ENCODE results near the gene TMEM179. TPM values are rescaled to one million over a fixed set of nuclear protein-coding genes. Genes with fewer than 3 reads are reported as not detected.

TMEM179 gene
- polyA plus RNA-seq, 1 donor from 2014 or later, result 20.3 TPM

DNA sequence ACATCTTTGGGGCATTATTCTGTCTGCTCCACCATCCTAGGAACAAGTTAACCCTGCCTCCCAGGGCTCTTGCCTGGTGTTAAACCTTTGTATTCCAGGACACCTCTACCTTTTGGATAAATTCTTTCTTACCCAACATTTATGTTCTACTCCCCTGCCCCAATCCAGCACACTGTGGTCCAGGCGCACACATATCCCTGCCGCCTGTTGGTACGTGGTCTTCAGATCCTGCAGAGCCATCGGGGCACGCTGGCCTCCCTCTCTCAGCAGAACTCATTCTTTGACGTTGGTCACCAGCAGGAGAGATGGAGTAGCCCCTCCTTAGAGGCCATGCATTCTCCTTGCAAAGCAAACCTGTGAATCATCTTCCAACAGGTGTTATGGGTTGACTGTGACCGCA, 5.1 kb upstream of the TMEM179 start:
- no peak overlapping the region for H3K9ac ChIP-seq (ENCODE audit: low read length)
- H2AFZ ChIP-seq (ENCODE audit: low read depth, low read length), result no peak overlapping the region
- H3K27me3 ChIP-seq (ENCODE audit: insufficient read depth, low read depth, low read length), result peaks cover 25% of the 10 kb centered on the region
- H3K79me2 ChIP-seq (replicated peaks; ENCODE audit: insufficient read depth, low read length), result no peaks in the 10 kb centered on the region
- H3F3A ChIP-seq (ENCODE audit: insufficient read depth, low read length, poor library complexity, severe bottlenecking), result no peaks in the 10 kb centered on the region
- TF ChIP-seq RAD21 (conservative IDR thresholded peaks at IDR 0.05) (no peak), TAF1 (IDR thresholded peaks at IDR 0.05; ENCODE audit: low read depth) (no peak), EZH2 (IDR thresholded peaks at IDR 0.05; ENCODE audit: borderline replicate concordance, insufficient read depth, low read length, poor library complexity, severe bottlenecking) (no peak), EP300 (conservative IDR thresholded peaks at IDR 0.05; ENCODE audit: poor library complexity, severe bottlenecking) (no peak)
- TF ChIP-seq, protein P1, sequence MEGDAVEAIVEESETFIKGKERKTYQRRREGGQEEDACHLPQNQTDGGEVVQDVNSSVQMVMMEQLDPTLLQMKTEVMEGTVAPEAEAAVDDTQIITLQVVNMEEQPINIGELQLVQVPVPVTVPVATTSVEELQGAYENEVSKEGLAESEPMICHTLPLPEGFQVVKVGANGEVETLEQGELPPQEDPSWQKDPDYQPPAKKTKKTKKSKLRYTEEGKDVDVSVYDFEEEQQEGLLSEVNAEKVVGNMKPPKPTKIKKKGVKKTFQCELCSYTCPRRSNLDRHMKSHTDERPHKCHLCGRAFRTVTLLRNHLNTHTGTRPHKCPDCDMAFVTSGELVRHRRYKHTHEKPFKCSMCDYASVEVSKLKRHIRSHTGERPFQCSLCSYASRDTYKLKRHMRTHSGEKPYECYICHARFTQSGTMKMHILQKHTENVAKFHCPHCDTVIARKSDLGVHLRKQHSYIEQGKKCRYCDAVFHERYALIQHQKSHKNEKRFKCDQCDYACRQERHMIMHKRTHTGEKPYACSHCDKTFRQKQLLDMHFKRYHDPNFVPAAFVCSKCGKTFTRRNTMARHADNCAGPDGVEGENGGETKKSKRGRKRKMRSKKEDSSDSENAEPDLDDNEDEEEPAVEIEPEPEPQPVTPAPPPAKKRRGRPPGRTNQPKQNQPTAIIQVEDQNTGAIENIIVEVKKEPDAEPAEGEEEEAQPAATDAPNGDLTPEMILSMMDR (IDR thresholded peaks at IDR 0.05; ENCODE audit: poor library complexity, severe bottlenecking), result no peak
- H3K4me3 ChIP-seq (ENCODE audit: low read length), result no peak overlapping the region
- no peak overlapping the region for H3K4me2 ChIP-seq (ENCODE audit: low read length)
- H3K9me2 ChIP-seq (ENCODE audit: insufficient read depth, low read length), result no peaks in the 10 kb centered on the region
- no peak overlapping the region for H3K27ac ChIP-seq (ENCODE audit: low read length)
- H3K9me3 ChIP-seq (ENCODE audit: low read length), result no peaks in the 10 kb centered on the region
- no peaks in the 10 kb centered on the region for H4K20me1 ChIP-seq (ENCODE audit: insufficient read depth)
- H3K36me3 ChIP-seq (ENCODE audit: insufficient read depth, low read length), result no peaks in the 10 kb centered on the region

DNA sequence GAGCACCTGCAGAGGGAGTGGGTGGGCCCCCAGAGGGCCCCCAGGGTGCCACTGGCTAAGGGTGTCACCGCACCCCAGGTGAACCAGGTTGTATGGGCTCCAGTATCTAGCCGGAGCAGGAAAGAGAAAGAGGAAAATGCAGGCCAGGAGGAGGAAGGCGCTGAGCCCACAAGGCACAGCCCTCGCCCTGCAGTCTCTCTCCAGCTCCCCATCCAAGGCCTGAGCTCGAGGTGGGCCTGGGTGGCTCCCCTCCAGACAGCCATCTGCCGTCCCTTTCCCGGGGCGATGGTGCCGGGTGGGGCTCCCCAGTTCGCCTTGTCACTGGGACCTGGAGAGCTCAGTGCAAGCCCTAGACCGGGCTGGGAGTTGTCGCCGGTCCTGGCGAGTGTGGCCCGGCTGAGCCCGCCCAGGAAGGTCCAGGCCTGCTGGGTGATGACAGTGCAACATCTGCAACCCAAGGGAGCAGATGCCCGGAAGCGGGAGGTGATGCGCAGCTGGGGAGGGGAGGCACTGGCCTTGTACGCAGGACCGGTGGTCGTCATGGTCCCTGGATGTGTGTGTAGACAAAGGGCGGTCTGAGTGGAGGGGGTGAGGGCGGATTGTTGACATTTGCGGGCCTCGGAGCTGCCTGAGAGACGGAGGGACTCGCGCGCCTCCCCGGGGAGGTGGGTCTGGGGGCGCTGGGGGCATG, 716 bp downstream of the TMEM179 start:
- Histone ChIP-seq H3K79me2 (replicated peaks; ENCODE audit: insufficient read depth, low read length) (no peaks in the 10 kb centered on the region), H3K9me2 (ENCODE audit: insufficient read depth, low read length) (no peaks in the 10 kb centered on the region), H3F3A (ENCODE audit: insufficient read depth, low read length, poor library complexity, severe bottlenecking) (no peaks in the 10 kb centered on the region), H3K4me2 (ENCODE audit: low read length) (no peak overlapping the region), H3K9ac (ENCODE audit: low read length) (peak overlapping the region; percentile 52), H3K36me3 (ENCODE audit: insufficient read depth, low read length) (no peaks in the 10 kb centered on the region), H4K20me1 (ENCODE audit: insufficient read depth) (no peaks in the 10 kb centered on the region), H3K4me3 (ENCODE audit: low read length) (peak overlapping the region; percentile 62), H3K9me3 (ENCODE audit: low read length) (no peaks in the 10 kb centered on the region), H2AFZ (ENCODE audit: low read depth, low read length) (peak overlapping the region; percentile 45), H3K27me3 (ENCODE audit: insufficient read depth, low read depth, low read length) (peaks cover 27% of the 10 kb centered on the region), H3K27ac (ENCODE audit: low read length) (no peak overlapping the region)
- TF ChIP-seq SMC3 (conservative IDR thresholded peaks at IDR 0.05; ENCODE audit: poor library complexity) (no peak), POLR2AphosphoS5 (IDR thresholded peaks at IDR 0.05) (no peak), EZH2 (IDR thresholded peaks at IDR 0.05; ENCODE audit: borderline replicate concordance, insufficient read depth, low read length, poor library complexity, severe bottlenecking) (no peak), TAF1 (IDR thresholded peaks at IDR 0.05; ENCODE audit: low read depth) (no peak), EP300 (conservative IDR thresholded peaks at IDR 0.05; ENCODE audit: poor library complexity, severe bottlenecking) (no peak), MXI1 (conservative IDR thresholded peaks at IDR 0.05; ENCODE audit: poor library complexity, severe bottlenecking) (no peak), RAD21 (conservative IDR thresholded peaks at IDR 0.05) (no peak)
- TF ChIP-seq, protein P2, sequence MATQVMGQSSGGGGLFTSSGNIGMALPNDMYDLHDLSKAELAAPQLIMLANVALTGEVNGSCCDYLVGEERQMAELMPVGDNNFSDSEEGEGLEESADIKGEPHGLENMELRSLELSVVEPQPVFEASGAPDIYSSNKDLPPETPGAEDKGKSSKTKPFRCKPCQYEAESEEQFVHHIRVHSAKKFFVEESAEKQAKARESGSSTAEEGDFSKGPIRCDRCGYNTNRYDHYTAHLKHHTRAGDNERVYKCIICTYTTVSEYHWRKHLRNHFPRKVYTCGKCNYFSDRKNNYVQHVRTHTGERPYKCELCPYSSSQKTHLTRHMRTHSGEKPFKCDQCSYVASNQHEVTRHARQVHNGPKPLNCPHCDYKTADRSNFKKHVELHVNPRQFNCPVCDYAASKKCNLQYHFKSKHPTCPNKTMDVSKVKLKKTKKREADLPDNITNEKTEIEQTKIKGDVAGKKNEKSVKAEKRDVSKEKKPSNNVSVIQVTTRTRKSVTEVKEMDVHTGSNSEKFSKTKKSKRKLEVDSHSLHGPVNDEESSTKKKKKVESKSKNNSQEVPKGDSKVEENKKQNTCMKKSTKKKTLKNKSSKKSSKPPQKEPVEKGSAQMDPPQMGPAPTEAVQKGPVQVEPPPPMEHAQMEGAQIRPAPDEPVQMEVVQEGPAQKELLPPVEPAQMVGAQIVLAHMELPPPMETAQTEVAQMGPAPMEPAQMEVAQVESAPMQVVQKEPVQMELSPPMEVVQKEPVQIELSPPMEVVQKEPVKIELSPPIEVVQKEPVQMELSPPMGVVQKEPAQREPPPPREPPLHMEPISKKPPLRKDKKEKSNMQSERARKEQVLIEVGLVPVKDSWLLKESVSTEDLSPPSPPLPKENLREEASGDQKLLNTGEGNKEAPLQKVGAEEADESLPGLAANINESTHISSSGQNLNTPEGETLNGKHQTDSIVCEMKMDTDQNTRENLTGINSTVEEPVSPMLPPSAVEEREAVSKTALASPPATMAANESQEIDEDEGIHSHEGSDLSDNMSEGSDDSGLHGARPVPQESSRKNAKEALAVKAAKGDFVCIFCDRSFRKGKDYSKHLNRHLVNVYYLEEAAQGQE (IDR thresholded peaks at IDR 0.05; ENCODE audit: borderline replicate concordance), result no peak
- TF ChIP-seq, protein P1 (IDR thresholded peaks at IDR 0.05; ENCODE audit: poor library complexity, severe bottlenecking), result no peak

Measured in neural cell (in vitro differentiated cells).